Effector CD4-positive, alpha-beta T cell (primary cell): Measurements from ENCODE around the gene POLE.

Experiments used
- DNase-seq: peaks from one replicate; pipeline ENCODE4 v3.0.0-alpha.2; 2020

POLE gene

DNA sequence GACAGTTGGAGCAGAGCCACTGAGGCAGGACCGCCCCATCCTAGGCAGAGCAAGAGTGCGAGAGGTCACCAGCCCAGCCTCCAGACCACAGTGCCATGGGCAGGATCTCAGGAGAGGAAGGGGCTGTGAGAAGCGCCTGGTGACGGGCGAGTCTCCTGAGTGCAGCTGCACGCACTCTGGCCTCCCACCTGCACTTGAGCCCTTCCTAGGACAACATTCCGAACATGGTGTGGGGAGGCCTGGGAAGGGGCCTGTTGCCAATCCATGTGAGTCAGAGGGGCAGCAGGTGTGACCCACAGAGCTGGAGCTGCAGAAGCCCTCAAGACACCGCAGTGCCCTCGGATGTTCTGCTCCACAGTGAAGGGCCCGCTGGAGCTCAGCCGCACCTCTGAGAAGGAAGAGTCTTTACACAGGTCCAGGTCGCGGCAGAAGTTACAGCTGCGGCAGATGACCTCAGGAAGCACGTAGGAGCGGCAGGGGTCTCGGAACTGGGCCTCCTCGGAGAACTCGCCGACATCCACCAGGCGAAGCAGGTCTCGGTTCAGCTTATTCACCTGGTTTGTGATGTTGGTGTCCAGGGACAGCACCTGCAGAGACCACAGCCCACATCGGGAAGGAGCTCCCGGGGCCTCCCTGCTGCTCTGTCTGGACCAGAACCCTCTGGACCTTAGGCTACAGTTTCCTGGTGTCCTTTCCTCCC is 61.3 kb downstream of the POLE start:
- no peak for DNase-seq

DNA sequence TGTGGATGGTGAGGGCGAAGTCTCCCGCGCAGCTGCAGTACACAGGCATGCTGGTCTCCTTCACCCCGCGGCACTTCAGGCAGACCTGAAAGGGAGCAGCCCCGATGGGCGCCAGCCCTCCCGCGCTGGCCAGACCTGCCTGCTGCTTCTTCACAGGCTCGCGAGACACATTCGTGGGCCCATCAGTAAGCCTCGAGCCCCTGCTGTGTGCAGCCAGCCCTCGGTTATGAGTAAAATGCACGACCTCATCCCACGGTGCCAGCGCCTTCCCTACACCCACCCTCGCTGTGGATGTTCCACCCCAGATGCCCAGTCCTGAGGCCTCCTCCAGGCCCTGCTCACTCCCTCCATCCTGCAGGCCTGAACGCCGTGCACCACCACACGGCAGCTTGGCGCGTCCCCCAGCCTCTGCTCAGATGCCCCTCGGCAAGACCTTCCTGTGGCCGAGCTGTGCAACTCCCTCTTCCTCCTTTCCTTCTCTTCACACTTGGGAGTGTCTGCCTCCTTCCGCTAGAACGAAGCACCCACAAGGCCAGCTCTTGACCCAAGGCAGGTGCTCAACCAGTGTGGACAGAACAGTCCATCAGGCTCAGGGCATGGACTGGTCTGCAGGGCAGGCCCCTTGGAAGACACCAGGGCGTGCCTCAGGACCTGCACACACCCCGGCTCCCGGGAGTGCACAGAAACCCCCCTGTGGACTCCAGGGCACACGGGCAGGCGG is 62.1 kb downstream of the POLE start:
- no peak for DNase-seq

DNA sequence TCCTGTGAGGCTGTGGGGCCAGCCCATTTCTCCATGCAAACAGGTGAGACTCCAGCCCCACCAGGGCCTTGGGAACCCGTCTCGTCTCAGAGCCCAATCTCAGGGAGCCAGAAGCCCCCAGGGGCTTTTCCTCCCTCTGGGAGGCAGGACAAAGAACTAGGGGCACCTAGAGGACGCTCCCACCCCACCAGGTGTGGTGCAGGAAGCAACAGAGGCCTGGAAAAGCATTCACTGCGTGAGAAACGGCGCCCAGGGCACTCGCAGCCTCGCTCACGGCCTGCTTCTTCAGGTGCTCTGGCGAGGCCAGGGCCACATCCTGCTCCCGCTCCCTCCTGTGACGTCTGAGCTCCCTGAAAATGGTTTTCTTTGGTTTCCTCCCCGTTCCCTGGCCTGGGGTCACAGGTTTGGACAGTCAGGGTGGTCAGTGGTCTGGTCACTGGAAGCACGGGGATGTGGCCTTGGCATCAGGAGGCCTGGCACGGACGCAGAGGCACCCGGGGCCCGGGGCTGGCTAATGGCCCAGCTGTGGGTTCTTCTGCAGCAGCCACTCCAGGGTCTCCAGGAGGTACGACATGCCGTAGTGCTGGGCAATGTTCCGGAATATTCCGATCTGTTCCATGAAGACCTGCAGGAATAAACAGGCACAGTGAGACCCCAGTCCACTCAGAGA is 62.8 kb downstream of the POLE start:
- DNase-seq: no peak

DNA sequence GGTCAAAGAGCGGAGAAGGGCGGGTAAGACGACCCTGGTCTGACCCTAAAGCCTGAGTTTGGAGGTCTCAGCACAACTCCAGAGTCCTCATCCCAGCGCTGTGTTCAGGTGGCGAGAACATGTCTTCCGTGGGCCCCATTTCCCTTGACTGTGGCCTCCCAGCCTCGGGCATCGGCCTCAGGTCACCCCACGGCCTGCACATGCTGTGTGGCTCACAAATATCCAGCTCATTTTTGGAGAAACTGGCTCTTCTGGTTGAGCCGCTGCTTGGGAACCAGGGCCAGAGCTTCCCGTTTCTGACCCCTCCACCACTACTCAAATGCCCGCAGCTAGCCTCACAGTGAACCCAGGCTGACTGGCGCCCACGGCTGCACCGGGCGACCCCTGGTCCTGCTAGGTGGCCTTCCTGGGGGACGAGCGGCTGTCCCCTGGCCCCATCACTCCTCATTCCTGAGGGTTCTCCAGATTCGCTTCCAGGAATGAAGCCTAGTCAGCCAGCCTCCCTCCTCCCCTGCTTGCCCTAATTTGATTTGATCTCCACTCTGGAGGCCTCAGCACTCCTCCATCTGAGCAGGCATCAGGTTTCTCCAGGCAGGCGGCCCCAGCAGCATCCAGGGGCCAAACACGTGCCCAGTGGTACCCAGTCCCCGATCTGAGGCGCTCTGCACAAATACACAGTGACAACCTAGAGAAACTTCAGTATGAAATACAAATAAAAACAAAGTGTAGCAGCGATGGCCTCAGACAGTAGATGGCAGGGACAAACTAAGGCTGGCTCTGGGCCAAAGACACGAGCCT is 63.9 kb downstream of the POLE start:
- DNase-seq: no peak

DNA sequence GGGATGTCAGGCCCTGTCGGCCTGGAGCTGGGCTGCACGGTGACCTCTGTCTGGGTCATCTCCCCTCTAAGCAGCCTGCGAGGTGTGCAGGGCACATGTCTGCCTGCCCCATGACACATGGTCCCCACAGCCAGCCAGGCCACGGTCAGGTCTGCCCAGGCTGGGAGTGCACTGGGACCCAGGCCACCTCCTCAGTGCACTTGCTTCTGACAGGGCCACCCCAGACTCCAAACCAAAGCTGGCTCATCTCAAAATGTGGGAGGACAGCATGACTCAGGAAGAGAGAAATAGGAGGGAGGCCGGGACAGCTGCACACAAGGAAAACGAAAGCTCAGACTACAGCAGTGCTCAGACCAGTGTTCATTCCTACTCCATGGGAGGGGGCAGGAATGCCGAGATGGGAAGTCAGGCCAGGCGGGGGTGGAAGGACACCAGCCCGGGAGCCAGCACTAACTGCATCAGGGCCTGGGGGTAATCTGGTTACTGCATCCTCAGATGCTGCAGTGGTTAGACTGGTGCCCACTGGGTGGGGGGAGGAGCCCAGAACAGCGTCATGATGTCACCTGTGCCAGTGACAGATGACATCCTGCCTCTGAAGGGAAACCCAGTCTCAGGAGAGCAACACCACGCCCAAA is 64.6 kb downstream of the POLE start:
- DNase-seq: no peak

DNA sequence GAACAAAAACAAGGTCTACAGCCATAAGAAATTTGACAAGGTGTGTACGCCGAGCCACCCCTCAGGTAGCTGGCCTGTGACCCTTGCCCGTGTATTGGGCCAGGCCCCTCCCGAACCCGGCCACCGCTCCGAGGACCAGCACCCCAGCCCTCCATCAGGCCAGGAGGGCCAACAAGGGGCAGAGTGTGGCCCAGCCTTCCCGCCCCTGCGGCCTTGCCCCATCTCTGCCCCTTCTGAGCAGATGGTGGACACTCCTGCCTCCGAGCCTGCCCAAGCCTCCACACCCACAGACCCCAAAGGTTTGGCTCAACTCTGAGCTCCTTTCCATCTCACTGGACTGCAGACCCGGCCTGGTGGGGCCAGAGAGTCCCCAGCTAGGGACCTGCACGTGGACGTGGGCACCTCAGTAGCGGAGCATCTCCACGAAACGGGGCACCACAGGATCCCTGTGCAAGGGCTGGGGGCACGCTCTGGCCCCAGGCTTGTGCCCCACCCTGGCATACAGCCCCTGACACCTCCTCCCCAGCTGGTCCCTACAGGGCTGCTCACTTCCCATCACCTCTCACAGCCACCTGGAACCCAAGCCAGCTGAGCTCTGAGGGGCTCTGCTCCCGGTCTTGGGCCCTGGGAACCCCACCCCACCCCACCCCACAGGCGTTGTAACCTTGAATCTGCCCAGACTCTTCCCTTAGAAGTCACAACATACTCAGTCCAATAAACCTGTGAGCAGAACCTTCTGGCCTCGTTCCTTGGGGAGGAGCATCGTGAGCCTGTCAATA is 65.3 kb downstream of the POLE start:
- no peak for DNase-seq

DNA sequence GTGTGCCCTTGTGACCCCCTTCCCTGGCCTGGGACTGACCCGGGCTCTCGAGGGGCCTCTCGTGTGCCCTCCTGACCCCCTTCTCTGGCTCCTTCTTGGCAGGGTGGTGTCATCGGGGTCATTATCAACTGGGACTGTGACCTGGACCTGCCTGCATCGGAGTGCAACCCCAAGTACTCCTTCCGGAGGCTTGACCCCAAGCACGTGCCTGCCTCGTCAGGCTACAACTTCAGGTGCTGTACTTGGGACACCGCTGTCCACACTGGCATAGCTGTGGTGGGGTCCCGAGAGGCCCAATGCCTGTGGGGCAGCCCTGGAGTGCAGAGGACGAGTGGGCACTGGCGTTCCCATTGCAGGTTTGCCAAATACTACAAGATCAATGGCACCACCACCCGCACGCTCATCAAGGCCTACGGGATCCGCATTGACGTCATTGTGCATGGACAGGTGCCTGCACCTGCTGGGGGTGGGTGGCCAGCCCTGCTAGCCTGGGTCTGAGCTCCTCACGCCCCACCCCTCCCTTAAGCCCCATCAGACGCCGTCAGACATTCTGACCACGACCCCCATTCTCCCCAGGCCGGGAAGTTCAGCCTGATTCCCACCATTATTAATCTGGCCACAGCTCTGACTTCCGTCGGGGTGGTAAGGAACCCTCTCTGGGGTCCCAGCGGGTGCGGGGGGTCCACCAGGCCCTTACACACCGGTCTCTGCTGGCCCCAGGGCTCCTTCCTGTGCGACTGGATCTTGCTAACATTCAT is 66.1 kb downstream of the POLE start:
- DNase-seq: no peak

DNA sequence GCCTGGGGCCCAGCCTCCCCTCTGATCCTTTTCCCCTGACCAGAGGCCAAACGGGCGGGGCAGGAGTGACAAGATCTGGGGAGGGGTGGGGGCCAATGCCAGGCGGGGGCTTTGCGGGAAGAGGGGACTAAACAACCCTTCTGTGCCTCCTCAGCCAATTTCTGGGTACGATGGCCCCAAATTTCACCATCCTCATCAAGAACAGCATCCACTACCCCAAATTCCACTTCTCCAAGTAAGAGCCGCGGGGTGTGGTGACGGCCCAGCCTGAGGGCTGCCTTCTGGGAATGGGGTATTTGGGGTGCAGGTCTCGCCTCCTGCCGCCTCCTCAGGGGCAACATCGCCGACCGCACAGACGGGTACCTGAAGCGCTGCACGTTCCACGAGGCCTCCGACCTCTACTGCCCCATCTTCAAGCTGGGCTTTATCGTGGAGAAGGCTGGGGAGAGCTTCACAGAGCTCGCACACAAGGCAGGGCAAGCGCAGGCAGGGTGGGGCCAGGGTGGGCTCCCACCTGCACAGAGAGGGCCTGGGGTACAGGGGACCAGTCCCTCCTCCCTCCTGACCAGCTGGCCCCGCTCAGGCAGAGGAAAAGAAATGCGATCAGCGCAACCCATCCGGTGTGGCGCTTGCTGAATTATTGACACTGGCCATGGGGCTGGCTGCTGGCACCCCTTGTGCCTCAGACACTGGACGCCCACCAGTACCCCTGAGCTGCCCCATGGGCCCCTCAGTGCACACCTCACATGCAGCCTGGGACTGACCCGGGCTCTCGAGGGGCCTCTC is 66.8 kb downstream of the POLE start:
- no peak for DNase-seq

DNA sequence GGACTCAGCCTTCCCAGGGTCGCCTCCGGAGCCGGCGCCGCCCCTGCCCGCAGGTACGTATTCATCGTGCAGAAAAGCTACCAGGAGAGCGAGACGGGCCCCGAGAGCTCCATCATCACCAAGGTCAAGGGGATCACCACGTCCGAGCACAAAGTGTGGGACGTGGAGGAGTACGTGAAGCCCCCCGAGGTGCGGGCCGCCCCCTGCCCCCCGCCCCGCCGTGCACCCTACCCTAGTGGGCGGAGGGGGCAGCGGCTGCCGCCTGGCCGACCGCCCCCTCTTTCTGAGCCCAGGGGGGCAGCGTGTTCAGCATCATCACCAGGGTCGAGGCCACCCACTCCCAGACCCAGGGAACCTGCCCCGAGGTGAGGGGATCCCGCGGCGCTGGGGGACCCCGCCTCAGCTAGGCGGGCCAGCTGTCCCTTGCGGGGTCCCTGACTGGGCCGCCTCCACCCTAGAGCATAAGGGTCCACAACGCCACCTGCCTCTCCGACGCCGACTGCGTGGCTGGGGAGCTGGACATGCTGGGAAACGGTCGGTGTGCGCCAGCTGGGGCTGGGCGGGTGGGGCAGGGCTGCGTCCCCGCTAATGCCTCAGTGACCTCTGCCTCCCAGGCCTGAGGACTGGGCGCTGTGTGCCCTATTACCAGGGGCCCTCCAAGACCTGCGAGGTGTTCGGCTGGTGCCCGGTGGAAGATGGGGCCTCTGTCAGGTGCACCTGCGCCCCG is 67.6 kb downstream of the POLE start:
- DNase-seq: no peak

DNA sequence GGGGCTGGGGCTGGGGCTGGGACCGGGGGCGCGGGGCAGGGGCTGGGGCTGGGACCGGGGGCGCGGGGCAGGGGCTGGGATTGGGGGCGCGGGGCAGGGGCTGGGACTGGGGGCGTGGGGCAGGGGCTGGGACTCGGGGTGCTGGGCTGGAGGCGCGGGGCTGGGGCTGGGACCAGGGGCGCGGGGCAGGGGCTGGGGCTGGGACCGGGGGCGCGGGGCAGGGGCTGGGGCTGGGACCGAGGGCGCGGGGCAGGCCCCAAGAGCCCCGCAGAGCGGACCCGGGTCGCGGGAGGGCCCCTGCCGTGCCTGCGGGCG is 68.1 kb downstream of the POLE start:
- DNase-seq: no peak

DNA sequence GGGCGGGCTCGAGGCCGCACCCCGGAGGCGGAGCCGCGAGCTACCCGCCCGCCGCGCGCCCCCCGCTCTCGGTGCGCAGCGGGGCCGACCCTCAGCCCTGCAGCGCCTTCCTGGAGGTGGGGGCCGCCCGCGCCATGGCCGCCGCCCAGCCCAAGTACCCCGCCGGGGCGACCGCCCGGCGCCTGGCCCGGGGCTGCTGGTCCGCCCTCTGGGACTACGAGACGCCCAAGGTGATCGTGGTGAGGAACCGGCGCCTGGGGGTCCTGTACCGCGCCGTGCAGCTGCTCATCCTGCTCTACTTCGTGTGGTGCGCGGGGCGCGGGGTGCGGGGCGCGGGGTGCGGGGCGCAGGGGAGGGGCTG is 68.5 kb downstream of the POLE start, which contains the start of gene P2RX2:
TSS of gene P2RX2 (plus strand) at position 94 of the 361 bp plus-strand sequence. CDS start at position 135, 41 bp downstream.
- DNase-seq: no peak

DNA sequence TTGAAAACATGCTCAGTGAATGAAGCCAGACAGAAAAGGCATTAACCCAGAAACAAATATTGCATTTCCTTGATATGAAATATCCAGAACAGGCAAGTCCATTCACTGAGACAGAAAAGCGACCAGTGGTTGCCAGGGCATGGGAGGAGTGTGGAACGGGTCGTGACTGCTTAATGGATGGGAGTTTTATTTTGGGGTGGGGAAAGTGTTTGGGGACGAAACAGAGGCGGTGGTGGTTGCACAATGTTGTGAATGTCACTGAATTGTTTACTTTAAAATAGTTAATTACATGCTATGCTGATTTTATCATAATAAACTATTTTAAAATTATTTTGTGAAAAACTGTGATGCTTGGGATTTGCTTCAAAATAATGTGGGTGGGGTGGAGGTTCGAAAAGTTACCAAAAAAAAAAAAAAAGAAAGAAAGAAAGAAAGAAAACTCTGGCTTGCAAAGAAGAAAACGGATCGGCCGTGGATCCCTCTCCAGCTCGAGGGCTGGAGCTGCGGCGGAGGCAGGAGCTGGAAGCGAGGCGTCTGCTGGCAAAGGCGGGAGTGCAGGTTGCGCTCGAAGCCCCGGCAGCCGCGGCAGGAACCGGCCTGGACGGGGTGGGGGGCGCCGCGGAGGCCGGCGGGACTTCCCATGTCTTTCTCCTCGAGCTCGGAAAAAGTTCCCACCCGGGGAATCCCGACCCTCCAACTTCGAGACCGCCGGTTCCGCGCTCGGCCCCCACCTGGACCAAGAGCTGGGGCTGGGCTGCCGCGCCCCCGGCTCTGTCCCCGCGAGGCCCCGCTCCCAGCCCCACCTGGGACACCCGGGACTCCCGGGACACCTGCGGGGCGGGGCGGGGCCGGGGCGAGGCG is 69.1 kb downstream of the POLE start:
- no peak for DNase-seq

DNA sequence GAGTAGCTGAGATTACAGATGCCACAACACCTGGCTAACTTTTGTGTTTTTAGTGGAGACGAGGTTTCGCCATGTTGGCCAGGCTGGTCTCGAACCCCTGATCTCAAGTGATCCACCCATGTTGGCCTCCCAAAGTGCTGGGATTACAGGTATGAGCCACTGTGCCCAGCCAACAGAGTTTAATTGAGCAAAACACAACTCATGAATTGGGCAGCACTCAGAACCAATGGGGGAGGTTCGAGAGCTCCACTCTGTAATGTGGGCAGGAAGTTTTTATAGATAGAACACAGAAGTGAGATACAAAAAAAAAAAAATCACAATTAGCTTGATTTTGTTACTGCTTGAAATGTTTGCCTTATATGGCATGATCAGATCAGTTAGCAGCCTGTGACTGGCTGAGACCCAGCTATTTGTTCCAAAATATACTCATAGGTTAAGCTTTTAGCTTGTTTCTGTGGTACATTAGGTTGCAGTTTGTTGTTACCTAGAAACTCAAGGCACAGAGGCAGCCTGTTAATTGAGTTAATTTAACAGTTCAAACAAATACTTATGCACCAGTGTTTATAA is 69.9 kb downstream of the POLE start:
- DNase-seq: no peak

DNA sequence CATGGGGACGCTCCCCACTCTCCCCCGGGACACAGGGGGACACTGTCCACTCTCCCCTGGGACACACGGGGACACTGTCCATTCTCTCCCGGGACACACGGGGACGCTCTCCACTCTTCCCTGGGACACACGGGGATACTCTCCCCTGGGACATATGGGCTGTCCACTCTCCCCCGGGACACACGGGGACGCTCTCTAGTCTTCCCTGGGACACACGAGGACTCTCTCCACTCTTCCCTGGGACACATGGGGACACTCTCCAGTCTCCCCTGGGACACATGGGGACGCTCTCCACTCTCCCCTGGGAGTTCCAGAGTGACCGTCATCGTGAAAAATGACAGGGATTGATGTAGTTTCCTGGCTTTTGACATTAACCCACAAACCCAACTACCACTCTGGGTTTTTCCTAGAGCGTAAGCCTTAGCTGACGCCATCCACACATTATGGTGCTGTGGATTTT is 71.5 kb downstream of the POLE start:
- no peak for DNase-seq

DNA sequence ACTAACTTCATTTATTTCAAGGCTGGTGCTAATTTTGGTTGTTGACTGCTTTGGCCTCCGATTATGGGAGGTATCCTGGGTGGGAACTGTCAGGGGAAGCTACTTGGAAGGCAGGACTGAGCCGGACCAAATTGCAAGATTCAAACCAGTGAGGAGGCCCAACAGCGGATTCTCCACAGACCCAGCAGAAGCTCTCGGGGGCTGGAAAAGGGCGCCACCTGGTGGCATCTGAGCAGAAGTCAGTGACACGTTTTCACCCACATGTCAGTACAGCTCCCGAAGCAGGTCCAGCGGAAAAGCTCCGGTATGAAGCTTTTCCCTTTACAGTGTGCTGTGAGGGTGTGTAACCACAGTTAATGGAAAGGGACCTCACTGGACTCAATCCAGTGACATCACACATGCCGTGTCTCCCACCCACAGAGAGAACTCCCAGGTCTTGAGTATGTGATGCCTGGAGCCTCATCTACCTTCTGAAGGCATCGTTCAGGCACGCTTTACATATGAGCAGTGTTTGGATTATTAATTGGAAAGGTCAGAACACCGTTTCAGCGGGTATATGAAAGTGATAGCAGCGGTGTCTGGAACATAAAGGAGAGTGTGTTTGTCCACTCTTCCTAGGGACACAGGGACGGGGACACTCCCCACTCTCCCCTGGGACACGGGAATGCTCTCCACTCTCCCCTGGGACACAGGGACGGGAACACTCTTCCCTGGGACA is 72.1 kb downstream of the POLE start:
- DNase-seq: peak; percentile 76

DNA sequence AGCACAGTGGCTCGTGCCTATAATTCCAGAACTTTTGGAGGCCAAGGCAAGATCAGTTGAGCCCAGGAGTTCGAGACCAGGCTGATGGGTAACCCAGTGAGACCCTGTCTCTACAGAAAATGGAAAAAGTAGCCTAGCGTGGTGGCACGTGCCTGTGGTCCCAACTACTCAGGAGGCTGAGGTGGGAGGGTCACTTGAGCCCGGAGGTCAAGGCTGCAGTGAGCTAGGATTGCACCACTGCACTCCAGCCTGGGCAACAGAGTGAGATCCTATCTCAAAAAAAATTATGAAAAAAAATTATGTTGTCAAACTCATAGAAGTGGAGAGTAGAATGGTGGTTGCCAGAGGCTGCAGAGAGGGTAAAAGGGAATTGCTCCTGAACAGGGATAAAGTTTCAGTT is 73.1 kb downstream of the POLE start:
- no peak for DNase-seq

DNA sequence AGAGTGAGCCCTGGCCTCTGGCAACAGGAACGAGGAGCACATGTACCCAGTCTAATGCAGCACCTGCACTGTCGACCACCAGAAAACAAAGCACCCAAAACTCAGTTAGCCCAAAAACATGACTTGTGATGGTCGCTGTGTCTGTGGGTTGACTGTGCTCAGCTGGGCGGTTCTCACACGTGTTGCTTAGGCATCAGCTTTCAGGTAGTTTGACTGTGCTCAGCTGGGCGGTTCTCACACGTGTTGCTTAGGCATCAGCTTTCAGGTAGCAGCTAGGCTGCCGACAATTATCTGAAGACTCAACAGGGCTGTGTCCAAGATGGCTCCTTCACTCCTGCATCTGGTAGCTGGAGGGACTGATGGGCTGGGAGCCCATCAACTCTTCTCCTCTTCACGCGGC is 75.5 kb downstream of the POLE start:
- no peak for DNase-seq
